HEK293T (cell line): ENCODE data around the gene UQCR11.

ENCODE experiments used
- CTCF ChIA-PET: fragments of 350-600 bp; formaldehyde crosslinking; extraction: SDS; loops from one replicate; lab custom pipeline; 2021; ENCODE audit warnings: antibody characterized with exemption, inconsistent platforms; lab: Yijun Ruan, JAX
- POLR2A ChIA-PET: fragments of 350-600 bp; formaldehyde crosslinking; extraction: SDS; loops from one replicate; lab custom pipeline; 2020; ENCODE audit warnings: antibody characterized with exemption, inconsistent platforms; lab: Yijun Ruan, JAX
- DNase-seq: peaks from one replicate; pipeline ENCODE4 v3.0.0; 2012; ENCODE audit warnings: mixed read lengths; ENCODE audit errors: extremely low spot score
- ARNT ChIP-seq: fragments of 450-650 bp; IDR thresholded peaks from 2 replicates; pipeline ENCODE4 v1.6.1; 2017; ENCODE audit warnings: mild to moderate bottlenecking
- BHLHE40 ChIP-seq: fragments of 450-650 bp; IDR thresholded peaks from 2 replicates; pipeline ENCODE4 v1.6.1; 2016; ENCODE audit warnings: mild to moderate bottlenecking, moderate library complexity, borderline replicate concordance
- CTBP1 ChIP-seq: fragments of 450-650 bp; IDR thresholded peaks from 2 replicates; pipeline ENCODE4 v1.6.1; 2016; ENCODE audit warnings: borderline replicate concordance
- ELF4 ChIP-seq: fragments of 450-650 bp; IDR thresholded peaks from 2 replicates; pipeline ENCODE4 v1.6.1; 2017; ENCODE audit warnings: antibody characterized with exemption
- FOXA1 ChIP-seq: fragments of 450-650 bp; IDR thresholded peaks from 2 replicates; pipeline ENCODE4 v1.6.1; 2016; ENCODE audit warnings: mild to moderate bottlenecking
- FOXK2 ChIP-seq: fragments of 450-650 bp; IDR thresholded peaks from 2 replicates; pipeline ENCODE4 v1.6.1; 2016; ENCODE audit warnings: mild to moderate bottlenecking
- FOXM1 ChIP-seq: fragments of 450-650 bp; IDR thresholded peaks from 2 replicates; pipeline ENCODE4 v1.6.1; 2017; ENCODE audit warnings: mild to moderate bottlenecking, borderline replicate concordance
- HDGF ChIP-seq: fragments of 450-650 bp; IDR thresholded peaks from 2 replicates; pipeline ENCODE4 v1.6.1; 2017; ENCODE audit warnings: antibody characterized with exemption, borderline replicate concordance
- L3MBTL2 ChIP-seq: fragments of 450-650 bp; conservative IDR thresholded peaks from 2 replicates; pipeline ENCODE4 v1.6.1; 2016; ENCODE audit warnings: mild to moderate bottlenecking
- LEF1 ChIP-seq: fragments of 450-650 bp; IDR thresholded peaks from 2 replicates; pipeline ENCODE4 v1.6.1; 2017; ENCODE audit warnings: mild to moderate bottlenecking, borderline replicate concordance
- NFRKB ChIP-seq: fragments of 450-650 bp; IDR thresholded peaks from 2 replicates; pipeline ENCODE4 v1.6.1; 2016; ENCODE audit warnings: mild to moderate bottlenecking, moderate library complexity
- SP1 ChIP-seq: fragments of 450-650 bp; IDR thresholded peaks from 2 replicates; pipeline ENCODE4 v1.6.1; 2017
- SUZ12 ChIP-seq: fragments of 450-650 bp; IDR thresholded peaks from 2 replicates; pipeline ENCODE4 v1.6.1; 2016; ENCODE audit warnings: mild to moderate bottlenecking
- TARDBP ChIP-seq: fragments of 450-650 bp; IDR thresholded peaks from 2 replicates; pipeline ENCODE4 v1.6.1; 2016
- ZNF384 ChIP-seq: fragments of 450-650 bp; IDR thresholded peaks from 2 replicates; pipeline ENCODE4 v1.6.1; 2016
- TF ChIP-seq, protein P1 (sequence below): fragments of 450-650 bp; IDR thresholded peaks from 2 replicates; pipeline ENCODE4 v1.6.1; 2016

Gene UQCR11

GRCh38 chr19:1605236-1606137 is at the start of gene UQCR11:
UQCR11 (minus strand) TSS chr19:1605462; CDS start chr19:1605409, 53 bp downstream.
- ChIA-PET CTCF (interaction anchor here (0.5 to 1.7 kb wide), 3 partner anchors 59 to 1261 kb away, joined by 3 to 7 read pairs (median 4); no protein-coding TSS in a partner anchor), POLR2A (interaction anchor here (0.9 to 4.1 kb wide), 5 partner anchors 9 to 46 kb away, joined by 3 to 28 read pairs (median 5); partner anchors contain the start of gene MBD3)
- TF ChIP-seq CTBP1, result no peak
- TF ChIP-seq ZNF384, result no peak
- TF ChIP-seq FOXM1, result no peak
- no peak for TF ChIP-seq HDGF
- no peak for TF ChIP-seq SP1
- TF ChIP-seq BHLHE40, result no peak
- 0 out of 2 replicates have a peak, but pooled peaks have one; percentile 27 for TF ChIP-seq ELF4
- TF ChIP-seq FOXA1, result no peak
- TF ChIP-seq, protein P1, sequence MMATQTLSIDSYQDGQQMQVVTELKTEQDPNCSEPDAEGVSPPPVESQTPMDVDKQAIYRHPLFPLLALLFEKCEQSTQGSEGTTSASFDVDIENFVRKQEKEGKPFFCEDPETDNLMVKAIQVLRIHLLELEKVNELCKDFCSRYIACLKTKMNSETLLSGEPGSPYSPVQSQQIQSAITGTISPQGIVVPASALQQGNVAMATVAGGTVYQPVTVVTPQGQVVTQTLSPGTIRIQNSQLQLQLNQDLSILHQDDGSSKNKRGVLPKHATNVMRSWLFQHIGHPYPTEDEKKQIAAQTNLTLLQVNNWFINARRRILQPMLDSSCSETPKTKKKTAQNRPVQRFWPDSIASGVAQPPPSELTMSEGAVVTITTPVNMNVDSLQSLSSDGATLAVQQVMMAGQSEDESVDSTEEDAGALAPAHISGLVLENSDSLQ, result peak; percentile 79
- no peak for TF ChIP-seq SUZ12
- TF ChIP-seq LEF1, result no peak
- no peak for TF ChIP-seq TARDBP
- peak; percentile 32 for TF ChIP-seq L3MBTL2
- TF ChIP-seq FOXK2, result no peak
- TF ChIP-seq ARNT, result no peak
- TF ChIP-seq NFRKB, result no peak
- DNase-seq, result peak; percentile 96

- ChIA-PET CTCF (no interaction called here), POLR2A (no interaction called here)
- no peak for DNase-seq
- TF ChIP-seq FOXM1, result no peak
- TF ChIP-seq FOXK2, result no peak
- TF ChIP-seq LEF1, result no peak
- no peak for TF ChIP-seq SP1
- TF ChIP-seq ZNF384, result no peak
- no peak for TF ChIP-seq L3MBTL2
- TF ChIP-seq ELF4, result no peak
- TF ChIP-seq ARNT, result no peak
- TF ChIP-seq FOXA1, result no peak
- TF ChIP-seq, protein P1, result no peak
- no peak for TF ChIP-seq HDGF
- no peak for TF ChIP-seq BHLHE40
- TF ChIP-seq CTBP1, result no peak
- TF ChIP-seq SUZ12, result no peak
Observed at GRCh38 chr19:1654178-1654792, 49.0 kb upstream of the UQCR11 start.

DNA sequence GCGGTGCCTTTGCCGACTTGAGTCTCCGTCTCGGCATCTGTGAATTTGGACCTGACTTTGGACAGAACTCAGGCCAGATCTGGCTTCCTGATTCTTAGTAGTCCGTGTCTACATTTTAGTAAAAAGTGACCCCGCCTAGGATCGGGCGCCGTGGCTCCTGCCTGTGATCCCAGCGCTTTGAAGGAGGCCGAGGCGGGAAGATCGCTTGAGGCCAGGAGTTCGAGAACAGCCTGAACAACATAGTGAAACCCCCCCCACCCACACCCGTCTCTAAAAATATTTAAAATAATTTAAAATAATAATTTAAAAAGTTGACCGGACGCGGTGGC is 48.0 kb upstream of the UQCR11 start:
- TF ChIP-seq, protein P1, result no peak
- TF ChIP-seq FOXK2 (no peak), L3MBTL2 (no peak), HDGF (no peak), ELF4 (no peak), ZNF384 (no peak), NFRKB (no peak), SP1 (no peak), LEF1 (no peak), CTBP1 (no peak), BHLHE40 (no peak), SUZ12 (no peak), TARDBP (no peak), FOXM1 (no peak), FOXA1 (no peak), ARNT (no peak)
- ChIA-PET CTCF (interaction anchor here (1.1 kb wide), 1 partner anchor 107 kb away, joined by 3 read pairs; no protein-coding TSS in a partner anchor), POLR2A (interaction anchor here (1.0 kb wide), 1 partner anchor 12 kb away, joined by 3 read pairs; no protein-coding TSS in a partner anchor)
- DNase-seq, result no peak

DNA sequence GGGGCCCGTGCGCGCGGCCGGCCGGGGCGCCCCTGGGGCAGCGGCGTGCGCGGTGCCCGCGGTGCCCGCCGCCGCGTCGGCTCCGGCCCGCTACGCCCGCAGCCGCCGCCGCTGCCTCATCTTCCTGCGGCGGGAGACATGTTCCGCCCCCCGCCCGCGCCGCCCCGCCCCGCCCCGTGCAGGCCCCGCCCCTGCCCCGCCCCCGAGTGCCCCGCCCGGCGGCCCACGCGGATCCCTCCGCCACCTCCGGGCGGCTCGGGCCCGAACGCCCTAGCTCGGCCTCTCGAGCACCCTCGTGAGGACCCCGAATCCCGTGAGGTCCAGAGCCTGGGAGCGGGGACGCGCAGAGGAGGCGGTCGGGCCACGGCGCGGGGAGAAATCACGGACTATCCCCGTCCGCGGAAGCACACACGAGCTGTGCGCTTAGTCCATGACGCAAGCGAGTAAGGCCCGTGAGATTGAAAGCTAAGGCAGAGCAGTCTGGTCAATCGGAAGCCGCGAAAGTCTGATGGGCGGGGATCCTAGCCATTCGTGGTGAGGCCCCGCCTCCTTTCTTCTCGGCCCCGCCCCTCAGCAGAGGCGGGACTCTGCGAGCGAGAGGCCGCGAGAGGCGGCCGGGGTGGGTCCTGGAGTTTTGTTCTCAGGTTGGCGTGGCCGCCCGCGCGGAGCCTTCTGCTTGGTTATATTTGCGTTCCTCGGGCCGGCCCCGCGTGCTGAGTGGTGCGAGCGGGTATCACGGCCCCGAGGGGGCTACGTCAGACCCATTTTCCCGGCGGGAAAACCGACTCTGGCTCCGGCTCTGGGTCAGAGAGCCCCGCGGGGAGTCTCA is 47.4 kb upstream of the UQCR11 start, which contains the start of gene TCF3:
TCF3 (minus strand) TSS at position 145 of the 829 bp plus-strand sequence. CDS start 2,367 bp downstream, outside the sequence.
- POLR2A ChIA-PET, result interaction anchor here (1.0 kb wide), 1 partner anchor 12 kb away, joined by 3 read pairs; no protein-coding TSS in a partner anchor
- CTCF ChIA-PET, result interaction anchor here (1.1 kb wide), 1 partner anchor 106 kb away, joined by 3 read pairs; no protein-coding TSS in a partner anchor
- TF ChIP-seq ELF4 (no peak), NFRKB (no peak; the same call in none of the 2 replicates), ARNT (peak; percentile 49; the same call in 1 of the 2 replicates), TARDBP (peak; percentile 93), HDGF (no peak), FOXM1 (no peak; the same call in none of the 2 replicates), LEF1 (peak; percentile 83; the same call in 1 of the 2 replicates), SP1 (peak; percentile 99)
- TF ChIP-seq, protein P1, result peak; percentile 100
- DNase-seq, result peak; percentile 99
